ENCODE data around the gene EMB. TPM values are rescaled to one million over a fixed set of nuclear protein-coding genes. Genes with fewer than 3 reads are reported as not detected.
"Not testable (repeated sequence)": the region's sequence is repeated elsewhere in the genome, so short reads cannot be mapped to it uniquely, and the experiment has no call there.

Gene EMB
- polyA plus RNA-seq, 3 donors, result 4.1 to 5.2 (median 4.4) TPM

GRCh38 chr5:50365426-50366251, 75.4 kb downstream of the EMB start:
- DNase-seq (ENCODE audit: extremely low read depth in 1 of 11, low read depth in 9 of 11, low spot score in 4 of 11), result no peak

- DNase-seq (ENCODE audit: extremely low read depth in 1 of 11, low read depth in 9 of 11, low spot score in 4 of 11), result not testable (repeated sequence)
These were observed 76.4 kb downstream of the EMB start for GRCh38 chr5:50364535-50365309.

- DNase-seq (ENCODE audit: extremely low read depth in 1 of 11, low read depth in 9 of 11, low spot score in 4 of 11), result no peak
These were observed 81.9 kb downstream of the EMB start for GRCh38 chr5:50359187-50359586.

GRCh38 chr5:50352382-50352781, 88.7 kb downstream of the EMB start:
- no peak for DNase-seq (ENCODE audit: extremely low read depth in 1 of 11, low read depth in 9 of 11, low spot score in 4 of 11)

Other genes with a start within 250 kb of the EMB start
- 10 to 100 TPM; 15.2 to 17.1 (median 16.3) TPM for gene PARP8, start 225.3 kb upstream of the EMB start, polyA plus RNA-seq (ENCODE audit: insufficient read length in 3 of 3)

Data from renal cortex interstitium (tissue), 11 donors.